Liver (tissue), 3 donors: ENCODE measurements around the gene ZFP36.

Experiments
- ATF3 ChIP-seq: IDR thresholded peaks from 2 replicates; pipeline ENCODE4 v1.6.1; 2016; ENCODE audit warnings: antibody characterized with exemption
- CTCF ChIP-seq: fragments of 150-350 bp; IDR thresholded peaks from 2 replicates; pipeline ENCODE4 v1.5.1; 2017; ENCODE audit warnings: improper control_type of control experiment, low read depth, low read length; ENCODE audit not compliant: missing input control
- RAD21 ChIP-seq, 2 donors: IDR thresholded peaks; 2 replicates each; pipeline ENCODE4 v1.6.1; 2016; ENCODE audit warnings: antibody characterized with exemption in 2 of 2, mild to moderate bottlenecking in 2 of 2
- REST ChIP-seq: IDR thresholded peaks from 2 replicates; pipeline ENCODE4 v1.6.1; 2016; ENCODE audit warnings: antibody characterized with exemption, mild to moderate bottlenecking
- RXRA ChIP-seq, 2 donors: IDR thresholded peaks; 2 replicates each; pipeline ENCODE4 v1.6.1; 2017 to 2018; ENCODE audit warnings: antibody characterized with exemption in 2 of 2, mild to moderate bottlenecking in 1 of 2
- YY1 ChIP-seq: IDR thresholded peaks from 2 replicates; pipeline ENCODE4 v1.6.1; 2016; ENCODE audit warnings: antibody characterized with exemption, mild to moderate bottlenecking
- donor health status: healthy.
- donor health status: healthy.

GRCh38 chr19:39400061-39400460, 6.6 kb upstream of the ZFP36 start:
- TF ChIP-seq ATF3 (no peak), RAD21 (IDR thresholded peaks at IDR 0.05) (no peak), RXRA (IDR thresholded peaks at IDR 0.05) (no peak), CTCF (no peak), YY1 (no peak), REST (no peak)
